Keratinocyte (primary cell): Measurements from ENCODE around the gene LAMA3.

ENCODE experiments used
- EZH2 ChIP-seq: IDR thresholded peaks from one replicate; pipeline ENCODE4 v1.6.1; 2012; ENCODE audit warnings: inconsistent platforms, mild to moderate bottlenecking, low read length, moderate library complexity
- TF ChIP-seq, protein P1 (sequence below), 3 experiments: IDR thresholded peaks in 1 of 3; conservative IDR thresholded peaks in 1 of 3; optimal IDR thresholded peaks in 1 of 3; 2 replicates in 2 of 3; 3 replicates in 1 of 3; pipeline versions ENCODE3 to v1.5.1; 2011; ENCODE audit warnings: low read length in 3 of 3, mild to moderate bottlenecking in 3 of 3, moderate library complexity in 2 of 3, control low read depth in 1 of 3, inconsistent platforms in 1 of 3; ENCODE audit not compliant: insufficient read depth in 2 of 3; ENCODE audit errors: extremely low read depth in 1 of 3

GRCh38 chr18:23802817-23803216 lies 113.6 kb downstream of the LAMA3 start:
- TF ChIP-seq EZH2 = no peak
- TF ChIP-seq, protein P1, sequence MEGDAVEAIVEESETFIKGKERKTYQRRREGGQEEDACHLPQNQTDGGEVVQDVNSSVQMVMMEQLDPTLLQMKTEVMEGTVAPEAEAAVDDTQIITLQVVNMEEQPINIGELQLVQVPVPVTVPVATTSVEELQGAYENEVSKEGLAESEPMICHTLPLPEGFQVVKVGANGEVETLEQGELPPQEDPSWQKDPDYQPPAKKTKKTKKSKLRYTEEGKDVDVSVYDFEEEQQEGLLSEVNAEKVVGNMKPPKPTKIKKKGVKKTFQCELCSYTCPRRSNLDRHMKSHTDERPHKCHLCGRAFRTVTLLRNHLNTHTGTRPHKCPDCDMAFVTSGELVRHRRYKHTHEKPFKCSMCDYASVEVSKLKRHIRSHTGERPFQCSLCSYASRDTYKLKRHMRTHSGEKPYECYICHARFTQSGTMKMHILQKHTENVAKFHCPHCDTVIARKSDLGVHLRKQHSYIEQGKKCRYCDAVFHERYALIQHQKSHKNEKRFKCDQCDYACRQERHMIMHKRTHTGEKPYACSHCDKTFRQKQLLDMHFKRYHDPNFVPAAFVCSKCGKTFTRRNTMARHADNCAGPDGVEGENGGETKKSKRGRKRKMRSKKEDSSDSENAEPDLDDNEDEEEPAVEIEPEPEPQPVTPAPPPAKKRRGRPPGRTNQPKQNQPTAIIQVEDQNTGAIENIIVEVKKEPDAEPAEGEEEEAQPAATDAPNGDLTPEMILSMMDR (optimal IDR thresholded peaks at IDR 0.05 in 1 of 3, IDR thresholded peaks at IDR 0.05 in 1 of 3, conservative IDR thresholded peaks at IDR 0.05 in 1 of 3; ENCODE audit: extremely low read depth in 1 of 3, insufficient read depth in 2 of 3, low read length in 3 of 3) = no peak
